ENCODE measurements around the gene TRIL.

TRIL gene

DNA sequence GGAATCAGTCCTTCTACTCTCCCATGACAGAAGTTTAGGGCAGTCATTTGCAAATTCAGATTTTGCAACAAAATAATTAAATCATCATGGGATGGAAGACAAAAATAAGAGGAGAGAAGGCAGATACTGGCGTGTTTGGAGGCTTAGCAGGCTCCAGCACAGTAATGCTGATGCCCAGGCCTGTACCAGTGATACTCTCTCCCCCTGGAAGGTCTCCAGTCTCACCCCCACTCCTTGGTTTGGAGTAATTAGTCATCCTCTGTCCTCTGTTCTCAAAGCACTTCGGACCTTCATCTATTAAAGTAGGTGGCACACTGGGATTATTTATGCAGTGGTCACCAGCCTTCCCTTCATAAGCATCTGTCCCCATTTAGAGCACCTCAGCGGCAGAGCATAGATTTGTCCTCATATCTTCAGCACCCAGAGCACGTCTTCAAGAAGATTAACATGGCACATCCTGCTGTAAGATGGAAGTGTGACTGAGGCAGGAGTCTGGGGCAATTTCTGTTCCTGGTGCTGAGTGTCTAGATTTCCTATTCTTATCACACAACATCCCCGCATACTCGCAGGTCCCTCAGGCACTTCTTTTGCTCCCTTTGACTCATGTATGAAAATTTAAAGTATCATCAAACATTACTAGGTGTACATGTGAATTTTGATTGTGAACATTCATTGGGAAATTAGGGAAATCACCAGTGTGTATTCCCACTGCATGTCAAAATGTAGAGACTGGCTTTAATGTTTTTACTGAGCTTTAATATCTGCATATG is 31.3 kb upstream of the TRIL start:
- no peak for ATAC-seq (replicated peaks)
- no peak overlapping the region for H3K4me3 Mint-ChIP-seq
- DNase-seq = no peak
- H3K9me3 Mint-ChIP-seq = no peaks in the 10 kb centered on the region
- H3K4me1 Mint-ChIP-seq = no peaks in the 10 kb centered on the region
- H3K27ac Mint-ChIP-seq = no peak overlapping the region
- peaks cover 40 to 42% of the 10 kb centered on the region in 2 donors for H3K27me3 Mint-ChIP-seq
- no peaks in the 10 kb centered on the region for H3K36me3 Mint-ChIP-seq

DNA sequence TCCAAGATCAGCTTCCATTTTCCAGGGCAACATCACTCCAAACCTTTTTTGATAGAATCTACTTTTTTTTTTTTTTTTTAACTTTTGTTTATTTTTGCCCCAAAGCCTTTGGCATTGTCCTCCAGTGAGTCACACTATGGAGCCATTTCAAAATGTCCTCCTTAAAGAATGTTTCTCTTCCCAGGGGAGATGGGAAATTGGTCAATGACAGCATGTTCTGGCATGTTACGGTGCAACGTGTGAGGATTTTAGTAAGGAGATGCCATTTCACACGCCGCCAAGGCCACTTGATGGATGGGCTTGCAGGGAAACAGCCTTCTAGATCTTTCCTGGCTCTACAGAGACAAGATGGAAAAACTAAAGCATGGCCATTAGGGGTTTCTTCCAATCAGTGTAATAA is 30.7 kb upstream of the TRIL start:
- peaks cover 40 to 42% of the 10 kb centered on the region in 2 donors for H3K27me3 Mint-ChIP-seq
- H3K27ac Mint-ChIP-seq = no peak overlapping the region
- H3K36me3 Mint-ChIP-seq = no peaks in the 10 kb centered on the region
- no peak for ATAC-seq (replicated peaks)
- H3K4me3 Mint-ChIP-seq = no peak overlapping the region
- no peaks in the 10 kb centered on the region for H3K4me1 Mint-ChIP-seq
- no peak for DNase-seq
- no peaks in the 10 kb centered on the region for H3K9me3 Mint-ChIP-seq

DNA sequence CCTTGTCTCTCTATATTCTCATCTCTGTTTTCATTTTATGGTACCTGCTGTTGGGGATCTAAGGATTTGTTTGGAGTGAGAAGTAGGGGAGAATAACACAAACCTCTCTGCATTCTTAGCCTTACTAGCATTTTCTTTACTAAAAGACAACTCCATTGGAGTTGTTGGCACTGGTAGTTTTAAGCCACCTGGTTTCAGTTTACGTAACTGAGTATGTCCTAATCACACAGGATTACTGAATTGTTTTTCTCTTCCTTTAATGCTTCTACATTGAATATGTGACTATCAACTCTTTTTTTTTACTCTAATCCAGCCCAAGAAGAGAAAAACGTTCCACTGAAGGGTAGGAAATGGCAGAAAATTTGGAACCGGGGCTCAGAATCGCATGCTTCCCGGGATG is 30.0 kb upstream of the TRIL start:
- Mint-ChIP-seq H3K36me3 (no peaks in the 10 kb centered on the region), H3K4me1 (no peaks in the 10 kb centered on the region), H3K27ac (no peak overlapping the region), H3K9me3 (no peaks in the 10 kb centered on the region), H3K4me3 (no peak overlapping the region), H3K27me3 (peaks cover 37 to 39% of the 10 kb centered on the region in 2 donors)
- DNase-seq = no peak
- ATAC-seq (replicated peaks) = no peak

DNA sequence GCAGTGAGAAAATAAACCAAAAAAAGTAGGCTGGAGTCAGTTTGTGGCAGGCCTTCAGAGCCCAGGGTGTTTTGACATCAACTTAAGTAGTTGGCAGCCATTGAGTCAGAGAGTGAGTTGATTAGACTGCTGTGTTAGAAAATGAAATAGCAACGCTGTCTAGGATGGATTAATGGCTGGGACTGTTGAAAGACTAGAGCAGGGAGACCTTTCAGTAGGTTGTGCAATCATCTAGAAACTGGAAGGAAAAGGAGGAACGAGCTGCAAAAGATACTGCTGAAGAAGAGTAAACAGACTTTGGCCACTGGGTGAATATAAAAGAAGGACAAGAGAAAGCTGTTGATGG is 28.6 kb upstream of the TRIL start:
- Mint-ChIP-seq H3K27ac (no peak overlapping the region), H3K4me3 (no peak overlapping the region), H3K4me1 (no peaks in the 10 kb centered on the region), H3K27me3 (peaks cover 35 to 36% of the 10 kb centered on the region in 2 donors), H3K36me3 (no peaks in the 10 kb centered on the region), H3K9me3 (no peaks in the 10 kb centered on the region)
- ATAC-seq (replicated peaks) (no peak), DNase-seq (no peak)

DNA sequence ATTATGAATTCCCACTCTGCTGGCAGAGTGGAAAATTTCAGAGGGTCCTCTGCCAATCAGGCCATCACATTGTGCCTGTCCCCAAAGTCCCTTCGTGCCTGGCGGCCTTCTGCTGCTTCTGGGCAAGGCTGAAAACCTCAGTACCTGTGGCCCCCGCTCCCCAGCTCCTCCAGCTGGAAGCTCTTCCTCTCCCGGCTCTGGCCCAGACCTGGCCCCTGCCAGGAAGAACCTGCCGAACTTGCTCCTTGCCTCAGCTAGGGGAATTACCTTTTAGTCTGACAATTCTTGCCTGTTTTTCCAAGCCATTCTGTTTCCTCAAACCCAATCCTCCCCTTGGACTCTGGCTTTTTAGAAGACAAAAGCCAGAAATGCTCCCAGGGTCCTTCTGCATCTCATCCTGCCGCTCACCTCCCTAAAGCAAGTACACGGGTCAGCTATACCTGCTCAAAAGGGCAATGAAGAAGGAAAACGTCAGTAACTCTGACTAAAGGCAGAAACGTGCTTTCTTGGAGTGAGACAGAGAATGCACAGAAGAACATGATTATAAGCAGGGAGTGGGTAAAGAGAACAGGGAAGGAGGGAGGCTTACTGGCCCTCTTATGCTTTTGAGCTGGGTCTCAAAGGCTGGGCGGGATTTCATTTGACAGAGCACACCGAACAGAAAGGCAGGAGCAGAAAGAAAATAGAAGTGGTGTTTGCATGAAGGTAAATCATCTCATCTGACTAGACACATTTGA is 28.1 kb upstream of the TRIL start:
- Mint-ChIP-seq H3K9me3 (no peaks in the 10 kb centered on the region), H3K27me3 (peaks cover 37 to 38% of the 10 kb centered on the region in 2 donors), H3K4me1 (no peaks in the 10 kb centered on the region), H3K36me3 (no peaks in the 10 kb centered on the region), H3K27ac (no peak overlapping the region), H3K4me3 (no peak overlapping the region)
- ATAC-seq (replicated peaks) (no peak), DNase-seq (no peak)

DNA sequence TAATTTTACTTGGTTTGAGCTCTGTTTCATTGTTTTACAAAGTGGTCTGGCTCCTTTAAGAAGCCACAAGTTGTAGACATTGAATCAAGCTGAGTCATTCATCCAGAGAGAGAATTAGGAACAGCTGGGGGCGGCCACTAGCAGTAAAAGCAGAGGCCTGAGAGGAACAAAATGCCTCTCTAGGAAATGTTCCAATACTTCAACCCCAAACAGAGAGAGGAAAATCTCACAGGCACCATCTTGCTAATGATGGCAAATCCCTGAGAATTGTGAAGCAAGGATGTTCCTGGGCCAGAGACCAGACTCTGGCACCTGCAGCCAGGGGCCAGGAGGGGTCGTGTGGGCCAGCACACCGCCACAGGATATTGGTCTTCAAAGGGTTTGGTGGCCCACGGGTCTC is 26.5 kb upstream of the TRIL start:
- no peaks in the 10 kb centered on the region for H3K36me3 Mint-ChIP-seq
- H3K27ac Mint-ChIP-seq = no peak overlapping the region
- no peaks in the 10 kb centered on the region for H3K4me1 Mint-ChIP-seq
- no peak overlapping the region for H3K4me3 Mint-ChIP-seq
- DNase-seq (no peak), ATAC-seq (replicated peaks) (no peak)
- no peaks in the 10 kb centered on the region for H3K9me3 Mint-ChIP-seq
- peaks cover 51% of the 10 kb centered on the region in 2 donors for H3K27me3 Mint-ChIP-seq

DNA sequence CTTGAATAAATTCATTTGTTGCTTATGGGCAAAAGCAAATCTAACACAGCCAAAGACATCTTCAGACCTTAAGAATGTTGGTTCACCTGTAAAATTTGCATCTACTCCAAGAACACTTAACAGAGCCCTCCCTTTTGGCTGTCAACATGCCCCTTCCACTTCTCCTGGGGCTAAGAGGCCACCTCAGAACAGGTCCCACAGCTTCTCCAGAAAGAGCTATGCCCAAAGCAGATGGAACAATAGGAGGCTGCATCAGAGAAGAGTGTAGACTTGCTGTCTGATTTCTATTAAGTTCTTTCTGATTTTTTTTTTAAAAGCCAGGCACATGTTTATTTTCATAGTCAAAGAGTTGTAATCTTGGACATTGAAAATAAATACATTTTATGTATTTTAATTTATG is 26.1 kb upstream of the TRIL start:
- peaks cover 51% of the 10 kb centered on the region in 2 donors for H3K27me3 Mint-ChIP-seq
- H3K27ac Mint-ChIP-seq = no peak overlapping the region
- no peaks in the 10 kb centered on the region for H3K4me1 Mint-ChIP-seq
- H3K4me3 Mint-ChIP-seq = no peak overlapping the region
- DNase-seq (no peak), ATAC-seq (replicated peaks) (no peak)
- no peaks in the 10 kb centered on the region for H3K36me3 Mint-ChIP-seq
- H3K9me3 Mint-ChIP-seq = no peaks in the 10 kb centered on the region

DNA sequence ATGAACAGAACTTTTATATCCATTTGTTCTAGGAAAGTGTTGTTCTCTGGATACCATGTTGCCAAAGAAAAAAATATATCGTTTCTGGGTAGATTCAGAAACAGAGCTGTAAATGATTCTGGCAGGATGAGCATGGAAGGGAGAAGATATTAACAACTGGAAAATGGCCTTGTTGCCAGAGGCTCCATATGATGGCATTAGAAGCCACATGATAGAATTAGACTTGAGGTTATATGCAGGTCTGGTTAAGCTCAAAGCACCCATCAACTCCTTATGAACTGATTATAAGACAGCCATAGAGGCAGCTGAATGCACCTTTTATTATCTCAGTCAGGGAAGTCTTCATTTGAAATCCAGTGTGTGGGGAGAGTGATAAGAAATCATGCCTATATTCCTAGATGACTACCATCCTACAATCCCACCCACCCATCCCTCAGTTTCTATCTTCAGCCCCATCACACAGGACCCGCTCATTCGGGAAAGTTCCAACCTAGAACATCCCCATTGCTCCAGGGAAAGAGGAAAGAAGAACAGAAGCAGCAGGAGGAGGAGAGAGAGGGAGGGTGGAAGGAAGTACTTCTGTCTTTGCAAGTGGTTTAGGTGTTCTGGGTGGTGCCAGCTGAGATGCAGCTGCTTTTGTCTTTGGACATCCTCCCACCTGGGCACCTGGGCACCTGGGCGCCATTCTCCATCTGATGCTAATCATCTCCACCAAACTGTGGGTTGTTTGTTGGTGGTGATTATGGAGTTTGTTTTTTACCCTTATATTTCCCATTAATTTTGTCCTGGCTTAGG is 25.5 kb upstream of the TRIL start:
- H3K9me3 Mint-ChIP-seq = no peaks in the 10 kb centered on the region
- no peak for ATAC-seq (replicated peaks)
- H3K4me1 Mint-ChIP-seq = no peaks in the 10 kb centered on the region
- H3K27me3 Mint-ChIP-seq = peaks cover 44 to 45% of the 10 kb centered on the region in 2 donors
- no peak overlapping the region for H3K27ac Mint-ChIP-seq
- no peak overlapping the region for H3K4me3 Mint-ChIP-seq
- no peaks in the 10 kb centered on the region for H3K36me3 Mint-ChIP-seq
- no peak for DNase-seq

DNA sequence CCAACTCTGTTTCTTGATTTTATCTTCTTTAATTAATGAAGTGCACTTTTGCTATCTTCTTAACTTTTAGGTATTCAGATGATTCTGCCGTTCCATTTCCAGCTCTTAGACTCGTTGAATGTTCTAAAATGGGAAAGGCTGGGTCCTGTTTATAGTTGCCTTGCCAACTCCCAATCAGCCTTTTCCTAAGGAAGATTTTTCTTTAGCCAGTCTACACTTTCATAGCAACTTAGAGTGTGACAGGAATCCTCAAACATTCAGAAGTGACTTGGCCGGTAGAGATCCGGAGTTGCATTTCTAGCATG is 23.0 kb upstream of the TRIL start:
- Mint-ChIP-seq H3K4me1 (no peaks in the 10 kb centered on the region), H3K27ac (no peak overlapping the region), H3K9me3 (no peaks in the 10 kb centered on the region), H3K27me3 (peaks cover 26 to 33% of the 10 kb centered on the region in 2 donors), H3K36me3 (no peaks in the 10 kb centered on the region), H3K4me3 (no peak overlapping the region)
- ATAC-seq (replicated peaks) (no peak), DNase-seq (no peak)

DNA sequence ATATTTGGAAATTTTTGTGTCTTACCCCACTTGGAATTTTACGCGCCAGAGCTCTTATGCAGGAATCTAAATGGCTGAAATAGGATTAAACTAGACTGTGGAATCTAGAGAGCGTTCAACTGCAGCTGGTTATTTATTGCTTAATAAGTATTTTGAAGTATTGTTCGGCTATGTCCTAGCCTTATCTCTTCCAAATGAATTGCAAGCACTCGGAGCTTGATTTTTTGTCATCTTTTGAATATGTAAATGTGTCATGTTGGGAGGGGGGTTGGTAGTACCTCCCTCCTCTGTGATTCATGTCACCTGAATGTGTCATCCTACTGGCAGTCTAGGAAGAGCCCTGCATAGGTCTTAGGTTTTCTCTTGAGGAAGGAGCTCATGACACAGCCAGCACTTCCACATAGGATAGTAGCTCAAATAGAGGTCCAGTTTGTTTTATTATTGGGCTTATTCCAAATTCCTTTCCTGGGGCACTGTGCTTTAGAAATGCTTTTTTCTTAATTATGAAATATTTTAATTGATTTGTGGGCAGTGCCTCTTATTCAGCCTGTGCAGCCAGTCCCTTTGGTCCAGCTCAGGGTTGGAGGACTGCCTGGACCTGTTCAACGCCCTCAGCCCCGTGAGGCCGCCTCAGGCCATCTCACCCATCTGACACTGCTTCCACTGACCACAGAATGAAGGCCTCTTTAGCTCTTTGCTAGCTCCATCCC is 22.5 kb upstream of the TRIL start:
- no peak for ATAC-seq (replicated peaks)

DNA sequence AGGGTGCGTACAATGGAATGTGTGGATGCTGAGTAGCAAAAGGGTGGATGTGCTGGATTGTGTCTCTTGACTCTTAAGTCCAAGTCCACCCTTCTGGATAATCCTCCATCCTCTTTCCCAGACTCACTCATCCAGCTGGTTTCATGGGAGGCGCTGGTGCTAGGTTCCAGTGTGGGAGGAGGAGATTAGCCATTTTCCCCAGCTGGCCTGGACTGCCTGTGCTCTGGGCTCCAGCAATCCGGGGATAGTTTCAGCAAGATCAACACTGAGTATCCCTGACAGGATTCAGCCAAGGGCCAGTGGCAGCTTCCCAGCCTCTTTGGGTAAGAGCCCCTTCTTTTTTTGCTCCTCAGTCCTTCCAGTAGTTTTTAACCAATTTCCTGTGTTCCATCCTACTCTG is 21.6 kb upstream of the TRIL start:
- Mint-ChIP-seq H3K4me1 (no peaks in the 10 kb centered on the region), H3K9me3 (peaks cover 0 to 1% of the 10 kb centered on the region in 2 donors), H3K27me3 (peaks cover 24 to 27% of the 10 kb centered on the region in 2 donors), H3K36me3 (no peaks in the 10 kb centered on the region), H3K27ac (no peak overlapping the region), H3K4me3 (no peak overlapping the region)
- ATAC-seq (replicated peaks) (no peak), DNase-seq (no peak)

More for the DNA sequence above, 22.5 kb upstream of the TRIL start:
- Mint-ChIP-seq H3K4me3 (no peak overlapping the region), H3K4me1 (no peaks in the 10 kb centered on the region), H3K27ac (no peak overlapping the region), H3K9me3 (no peaks in the 10 kb centered on the region), H3K27me3 (peaks cover 22 to 30% of the 10 kb centered on the region in 2 donors), H3K36me3 (no peaks in the 10 kb centered on the region)
- no peak for DNase-seq

DNA sequence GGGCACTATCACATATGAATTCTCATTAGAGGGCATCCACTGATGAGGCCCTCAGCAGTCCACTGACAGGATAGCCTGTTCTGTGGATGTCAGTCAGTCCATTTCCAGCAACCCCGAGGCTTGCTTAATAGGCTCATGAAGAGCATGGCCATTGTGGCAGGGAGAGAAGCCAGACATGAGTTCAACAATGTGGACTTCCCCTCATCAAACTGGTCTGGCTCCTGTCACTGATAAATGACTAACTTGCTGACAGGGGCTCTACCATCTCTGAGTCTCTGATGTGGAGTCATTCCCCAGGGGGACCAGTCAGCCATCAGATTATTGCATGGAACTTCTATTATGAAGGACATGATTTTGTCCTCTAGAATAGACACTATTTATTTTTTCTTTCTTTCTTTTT is 19.8 kb upstream of the TRIL start:
- peaks cover 10 to 11% of the 10 kb centered on the region in 2 donors for H3K9me3 Mint-ChIP-seq
- H3K27ac Mint-ChIP-seq = no peak overlapping the region
- peak; percentile 27 to 34 for ATAC-seq (replicated peaks)

DNA sequence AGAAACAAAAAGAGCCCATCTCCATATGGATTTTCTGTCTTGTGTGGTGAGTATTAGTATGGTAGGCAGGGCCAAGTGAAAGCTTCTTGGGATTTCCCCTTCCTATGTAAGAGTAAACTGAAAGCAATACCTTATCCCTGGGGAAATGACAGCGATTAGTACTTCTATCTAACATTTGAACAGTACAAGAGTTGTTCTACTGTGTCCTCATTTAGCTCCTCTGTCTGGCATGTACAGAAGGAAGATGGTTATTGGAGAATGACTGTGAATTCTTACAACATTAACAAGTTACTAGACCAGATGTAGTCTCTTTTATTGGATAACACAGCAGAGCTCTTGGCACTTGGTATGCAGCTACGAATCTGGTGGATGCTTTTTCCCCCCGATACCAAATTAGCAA is 17.9 kb upstream of the TRIL start:
- Mint-ChIP-seq H3K27me3 (peaks cover 33 to 37% of the 10 kb centered on the region in 2 donors), H3K36me3 (peaks cover 4 to 9% of the 10 kb centered on the region in 2 donors), H3K4me3 (no peak overlapping the region), H3K27ac (no peak overlapping the region), H3K4me1 (no peaks in the 10 kb centered on the region), H3K9me3 (peaks cover 14 to 18% of the 10 kb centered on the region in 2 donors)
- DNase-seq = no peak
- ATAC-seq (replicated peaks) = peak; percentile 80

More for the DNA sequence above, 19.8 kb upstream of the TRIL start:
- Mint-ChIP-seq H3K36me3 (peaks cover 3 to 9% of the 10 kb centered on the region in 2 donors), H3K4me3 (no peak overlapping the region), H3K27me3 (peaks cover 36 to 38% of the 10 kb centered on the region in 2 donors), H3K4me1 (no peaks in the 10 kb centered on the region)
- no peak for DNase-seq

DNA sequence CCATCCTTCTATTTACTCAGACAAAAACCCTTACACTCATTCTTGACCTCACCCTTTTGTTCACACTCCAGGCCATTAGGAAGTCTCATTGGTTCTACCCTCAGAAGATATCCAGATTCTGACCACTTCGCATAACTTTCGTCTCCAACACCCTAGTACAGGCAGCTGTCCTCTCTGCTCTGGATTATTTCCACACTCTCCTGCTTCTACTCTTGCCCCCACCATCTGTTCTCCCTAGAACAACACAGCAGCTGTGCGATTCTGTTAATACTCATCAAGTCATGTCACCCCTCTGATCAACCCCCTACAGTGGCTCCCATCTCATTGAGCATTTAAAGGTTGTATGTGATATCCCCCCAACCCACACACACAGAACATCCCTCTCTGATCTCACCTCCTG is 15.5 kb upstream of the TRIL start:
- ATAC-seq (replicated peaks) (no peak), DNase-seq (no peak)
- H3K9me3 Mint-ChIP-seq = peaks cover 18 to 19% of the 10 kb centered on the region in 2 donors
- H3K4me1 Mint-ChIP-seq = no peaks in the 10 kb centered on the region
- H3K4me3 Mint-ChIP-seq = no peak overlapping the region
- no peak overlapping the region for H3K27ac Mint-ChIP-seq
- peaks cover 4 to 9% of the 10 kb centered on the region in 2 donors for H3K36me3 Mint-ChIP-seq
- peaks cover 25 to 27% of the 10 kb centered on the region in 2 donors for H3K27me3 Mint-ChIP-seq
